ENCODE results near the gene CFP. TPM values are rescaled to one million over a fixed set of nuclear protein-coding genes. Genes with fewer than 3 reads are reported as not detected.

Gene CFP
- total RNA-seq, 1 experiment from 2014 or later: 1.3 TPM

DNA sequence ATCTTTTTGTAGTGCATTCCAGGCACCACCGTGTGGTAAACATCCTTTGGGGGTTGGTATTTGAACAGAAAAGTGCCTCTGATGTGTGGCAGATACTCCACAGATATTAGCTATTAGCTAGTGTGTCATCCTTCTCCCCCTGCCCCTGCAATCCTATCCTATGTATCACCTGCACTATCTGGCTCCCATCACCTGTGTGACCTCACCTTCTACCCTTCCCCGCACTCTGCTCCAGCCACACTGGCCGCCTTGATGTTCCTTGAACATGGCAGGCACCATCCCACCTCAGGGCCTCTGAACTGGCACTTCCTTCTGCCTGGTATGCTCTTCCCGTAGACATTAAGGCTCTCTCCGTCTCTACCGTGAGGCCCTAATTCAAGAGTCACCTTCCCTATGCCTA is 16.9 kb upstream of the CFP start:
- no peak overlapping the region for H3K4me3 ChIP-seq (replicated peaks in 1 of 2; ENCODE audit: low read depth in 1 of 2, low read length in 2 of 2)
- DNase-seq (ENCODE audit: low read depth, low spot score) (no peak), ATAC-seq (no peak)
- no peaks in the 10 kb centered on the region for H4K20me1 ChIP-seq (ENCODE audit: insufficient read depth)
- ChIA-PET RAD21 (ENCODE audit: low non-redundant PET in 1 of 2, low total read pairs in 2 of 2, uncharacterized antibody in 2 of 2, unreplicated experiment in 2 of 2) (no interaction called here), POLR2A (no interaction called here), CTCF (no interaction called here)
- H3K27me3 ChIP-seq (ENCODE audit: insufficient read depth, low read length): no peaks in the 10 kb centered on the region
- H3K9me3 ChIP-seq (ENCODE audit: control insufficient read depth in 1 of 2, insufficient read depth in 1 of 2, low read depth in 1 of 2, low read length in 2 of 2): no peaks in the 10 kb centered on the region
- intact Hi-C loops (cut with micrococcal nuclease): no loop called here
- H3K36me3 ChIP-seq (ENCODE audit: control insufficient read depth in 1 of 2, insufficient read depth in 2 of 2, low read length in 2 of 2): no peaks in the 10 kb centered on the region; a peak in 1 of 4 replicates
- H3K79me2 ChIP-seq (ENCODE audit: insufficient read depth, low read length): peaks cover 38% of the 10 kb centered on the region
- no peak overlapping the region for H3K4me2 ChIP-seq (ENCODE audit: low read length)
- no peaks in the 10 kb centered on the region for H3K9me2 ChIP-seq (ENCODE audit: insufficient read depth)
- TF ChIP-seq CEBPB (IDR thresholded peaks at IDR 0.05; ENCODE audit: low read depth) (no peak), YY1 (IDR thresholded peaks at IDR 0.05; ENCODE audit: extremely low read depth, insufficient replicate concordance, low read depth, low read length) (no peak), POLR2AphosphoS5 (IDR thresholded peaks at IDR 0.05; ENCODE audit: low read depth, low read length) (no peak), SP1 (IDR thresholded peaks at IDR 0.05; ENCODE audit: low read depth) (no peak), TCF7L2 (IDR thresholded peaks at IDR 0.05; ENCODE audit: borderline replicate concordance, extremely low read depth, insufficient read depth, insufficient read length) (no peak), EZH2phosphoT487 (IDR thresholded peaks at IDR 0.05; ENCODE audit: borderline replicate concordance) (no peak), JUND (IDR thresholded peaks at IDR 0.05) (no peak), EGR1 (IDR thresholded peaks at IDR 0.05; ENCODE audit: low read depth) (no peak), POLR2A (IDR thresholded peaks at IDR 0.05; ENCODE audit: borderline replicate concordance, extremely low read depth, insufficient read depth, insufficient read length) (no peak), FOSL1 (IDR thresholded peaks at IDR 0.05; ENCODE audit: low read depth) (no peak), SIN3A (IDR thresholded peaks at IDR 0.05; ENCODE audit: low read depth) (no peak)
- TF ChIP-seq, protein P1, sequence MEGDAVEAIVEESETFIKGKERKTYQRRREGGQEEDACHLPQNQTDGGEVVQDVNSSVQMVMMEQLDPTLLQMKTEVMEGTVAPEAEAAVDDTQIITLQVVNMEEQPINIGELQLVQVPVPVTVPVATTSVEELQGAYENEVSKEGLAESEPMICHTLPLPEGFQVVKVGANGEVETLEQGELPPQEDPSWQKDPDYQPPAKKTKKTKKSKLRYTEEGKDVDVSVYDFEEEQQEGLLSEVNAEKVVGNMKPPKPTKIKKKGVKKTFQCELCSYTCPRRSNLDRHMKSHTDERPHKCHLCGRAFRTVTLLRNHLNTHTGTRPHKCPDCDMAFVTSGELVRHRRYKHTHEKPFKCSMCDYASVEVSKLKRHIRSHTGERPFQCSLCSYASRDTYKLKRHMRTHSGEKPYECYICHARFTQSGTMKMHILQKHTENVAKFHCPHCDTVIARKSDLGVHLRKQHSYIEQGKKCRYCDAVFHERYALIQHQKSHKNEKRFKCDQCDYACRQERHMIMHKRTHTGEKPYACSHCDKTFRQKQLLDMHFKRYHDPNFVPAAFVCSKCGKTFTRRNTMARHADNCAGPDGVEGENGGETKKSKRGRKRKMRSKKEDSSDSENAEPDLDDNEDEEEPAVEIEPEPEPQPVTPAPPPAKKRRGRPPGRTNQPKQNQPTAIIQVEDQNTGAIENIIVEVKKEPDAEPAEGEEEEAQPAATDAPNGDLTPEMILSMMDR (IDR thresholded peaks at IDR 0.05 in 2 of 3, conservative IDR thresholded peaks at IDR 0.05 in 1 of 3; ENCODE audit: borderline replicate concordance in 1 of 3, insufficient read depth in 1 of 3, low read depth in 2 of 3, low read length in 2 of 3): no peak
- TF ChIP-seq, protein P2, sequence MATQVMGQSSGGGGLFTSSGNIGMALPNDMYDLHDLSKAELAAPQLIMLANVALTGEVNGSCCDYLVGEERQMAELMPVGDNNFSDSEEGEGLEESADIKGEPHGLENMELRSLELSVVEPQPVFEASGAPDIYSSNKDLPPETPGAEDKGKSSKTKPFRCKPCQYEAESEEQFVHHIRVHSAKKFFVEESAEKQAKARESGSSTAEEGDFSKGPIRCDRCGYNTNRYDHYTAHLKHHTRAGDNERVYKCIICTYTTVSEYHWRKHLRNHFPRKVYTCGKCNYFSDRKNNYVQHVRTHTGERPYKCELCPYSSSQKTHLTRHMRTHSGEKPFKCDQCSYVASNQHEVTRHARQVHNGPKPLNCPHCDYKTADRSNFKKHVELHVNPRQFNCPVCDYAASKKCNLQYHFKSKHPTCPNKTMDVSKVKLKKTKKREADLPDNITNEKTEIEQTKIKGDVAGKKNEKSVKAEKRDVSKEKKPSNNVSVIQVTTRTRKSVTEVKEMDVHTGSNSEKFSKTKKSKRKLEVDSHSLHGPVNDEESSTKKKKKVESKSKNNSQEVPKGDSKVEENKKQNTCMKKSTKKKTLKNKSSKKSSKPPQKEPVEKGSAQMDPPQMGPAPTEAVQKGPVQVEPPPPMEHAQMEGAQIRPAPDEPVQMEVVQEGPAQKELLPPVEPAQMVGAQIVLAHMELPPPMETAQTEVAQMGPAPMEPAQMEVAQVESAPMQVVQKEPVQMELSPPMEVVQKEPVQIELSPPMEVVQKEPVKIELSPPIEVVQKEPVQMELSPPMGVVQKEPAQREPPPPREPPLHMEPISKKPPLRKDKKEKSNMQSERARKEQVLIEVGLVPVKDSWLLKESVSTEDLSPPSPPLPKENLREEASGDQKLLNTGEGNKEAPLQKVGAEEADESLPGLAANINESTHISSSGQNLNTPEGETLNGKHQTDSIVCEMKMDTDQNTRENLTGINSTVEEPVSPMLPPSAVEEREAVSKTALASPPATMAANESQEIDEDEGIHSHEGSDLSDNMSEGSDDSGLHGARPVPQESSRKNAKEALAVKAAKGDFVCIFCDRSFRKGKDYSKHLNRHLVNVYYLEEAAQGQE (IDR thresholded peaks at IDR 0.05; ENCODE audit: low read depth): no peak
- TF ChIP-seq, protein P3, sequence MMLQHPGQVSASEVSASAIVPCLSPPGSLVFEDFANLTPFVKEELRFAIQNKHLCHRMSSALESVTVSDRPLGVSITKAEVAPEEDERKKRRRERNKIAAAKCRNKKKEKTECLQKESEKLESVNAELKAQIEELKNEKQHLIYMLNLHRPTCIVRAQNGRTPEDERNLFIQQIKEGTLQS (IDR thresholded peaks at IDR 0.05): no peak
- H3K9ac ChIP-seq (ENCODE audit: low read length): no peak overlapping the region
- H3K27ac ChIP-seq (ENCODE audit: low read depth, low read length): no peak overlapping the region
- H3K4me1 ChIP-seq (ENCODE audit: control insufficient read depth in 1 of 2, insufficient read depth in 2 of 2, low read length in 2 of 2): peaks cover 8 to 19% of the 10 kb centered on the region in 2 experiments; a peak in 3 of 4 replicates
- H2AFZ ChIP-seq (ENCODE audit: low read depth, low read length, poor library complexity, severe bottlenecking): no peak overlapping the region
- no TSS peak for BruUV-seq (replicated peaks)
